Measurements from ENCODE around the gene FHL1. TPM values are rescaled to one million over a fixed set of nuclear protein-coding genes. Genes with fewer than 3 reads are reported as not detected.
"Not testable (repeated sequence)": the region's sequence is repeated elsewhere in the genome, so short reads cannot be mapped to it uniquely, and the experiment has no call there.

Gene FHL1
- total RNA-seq, 2 experiments from 2014 or later: 27.2 to 28.4 TPM

DNA sequence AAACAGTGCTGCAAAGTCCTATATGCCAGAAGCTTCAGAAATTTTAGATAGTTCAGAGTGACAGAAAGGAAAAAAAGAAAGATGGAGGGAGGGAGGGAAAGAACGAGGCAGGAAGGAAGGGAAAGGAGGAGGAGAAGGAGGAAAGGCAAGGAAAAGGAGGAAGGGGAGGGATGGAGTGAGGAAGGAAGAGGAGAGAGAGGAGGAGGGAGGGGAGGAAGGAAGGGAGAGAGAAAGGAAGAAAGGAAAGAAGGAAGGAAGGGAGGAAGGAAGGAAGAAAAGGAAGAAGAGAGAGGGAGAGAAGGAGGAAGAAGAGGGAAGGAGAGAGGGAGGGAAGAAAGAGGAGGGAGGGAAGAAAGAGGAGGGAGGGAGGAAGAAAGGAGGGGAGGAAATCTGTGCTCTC lies 42.4 kb upstream of the FHL1 start:
- Mint-ChIP-seq H3K36me3 (ENCODE audit: low read depth) (no peaks in the 10 kb centered on the region), H3K9me3 (no peaks in the 10 kb centered on the region), H3K27me3 (no peaks in the 10 kb centered on the region), H3K27ac (no peak overlapping the region), H3K4me3 (no peak overlapping the region), H3K4me1 (ENCODE audit: low read depth) (no peaks in the 10 kb centered on the region)
- intact Hi-C loops (cut with DNase I, micrococcal nuclease): loop anchor here in 1 of 2 experiments (10.0 kb wide), 1 partner anchor 70 kb away; no protein-coding TSS in a partner anchor
- ATAC-seq (ENCODE audit: poor library complexity) (no peak), DNase-seq (no peak)
- Histone ChIP-seq H3K4me1 (ENCODE audit: insufficient read depth, low read length) (no peaks in the 10 kb centered on the region), H3K4me3 (ENCODE audit: low read length) (no peak overlapping the region), H3K36me3 (ENCODE audit: insufficient read depth, low read length) (no peaks in the 10 kb centered on the region), H3K27ac (ENCODE audit: low read depth in 1 of 2, low read length in 2 of 2) (no peak overlapping the region), H3K9me3 (ENCODE audit: control insufficient read depth in 1 of 2, insufficient read depth in 1 of 2, low read length in 2 of 2) (no peaks in the 10 kb centered on the region), H3K27me3 (ENCODE audit: control insufficient read depth in 1 of 2, insufficient read depth in 2 of 2, low read length in 2 of 2) (no peaks in the 10 kb centered on the region)
- POLR2A ChIA-PET: no interaction called here
- CTCF ChIA-PET: interaction anchor here (1.3 kb wide), 1 partner anchor 10 kb away, joined by 5 read pairs; no protein-coding TSS in a partner anchor
- TF ChIP-seq, protein P1, sequence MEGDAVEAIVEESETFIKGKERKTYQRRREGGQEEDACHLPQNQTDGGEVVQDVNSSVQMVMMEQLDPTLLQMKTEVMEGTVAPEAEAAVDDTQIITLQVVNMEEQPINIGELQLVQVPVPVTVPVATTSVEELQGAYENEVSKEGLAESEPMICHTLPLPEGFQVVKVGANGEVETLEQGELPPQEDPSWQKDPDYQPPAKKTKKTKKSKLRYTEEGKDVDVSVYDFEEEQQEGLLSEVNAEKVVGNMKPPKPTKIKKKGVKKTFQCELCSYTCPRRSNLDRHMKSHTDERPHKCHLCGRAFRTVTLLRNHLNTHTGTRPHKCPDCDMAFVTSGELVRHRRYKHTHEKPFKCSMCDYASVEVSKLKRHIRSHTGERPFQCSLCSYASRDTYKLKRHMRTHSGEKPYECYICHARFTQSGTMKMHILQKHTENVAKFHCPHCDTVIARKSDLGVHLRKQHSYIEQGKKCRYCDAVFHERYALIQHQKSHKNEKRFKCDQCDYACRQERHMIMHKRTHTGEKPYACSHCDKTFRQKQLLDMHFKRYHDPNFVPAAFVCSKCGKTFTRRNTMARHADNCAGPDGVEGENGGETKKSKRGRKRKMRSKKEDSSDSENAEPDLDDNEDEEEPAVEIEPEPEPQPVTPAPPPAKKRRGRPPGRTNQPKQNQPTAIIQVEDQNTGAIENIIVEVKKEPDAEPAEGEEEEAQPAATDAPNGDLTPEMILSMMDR (IDR thresholded peaks at IDR 0.05): no peak

DNA sequence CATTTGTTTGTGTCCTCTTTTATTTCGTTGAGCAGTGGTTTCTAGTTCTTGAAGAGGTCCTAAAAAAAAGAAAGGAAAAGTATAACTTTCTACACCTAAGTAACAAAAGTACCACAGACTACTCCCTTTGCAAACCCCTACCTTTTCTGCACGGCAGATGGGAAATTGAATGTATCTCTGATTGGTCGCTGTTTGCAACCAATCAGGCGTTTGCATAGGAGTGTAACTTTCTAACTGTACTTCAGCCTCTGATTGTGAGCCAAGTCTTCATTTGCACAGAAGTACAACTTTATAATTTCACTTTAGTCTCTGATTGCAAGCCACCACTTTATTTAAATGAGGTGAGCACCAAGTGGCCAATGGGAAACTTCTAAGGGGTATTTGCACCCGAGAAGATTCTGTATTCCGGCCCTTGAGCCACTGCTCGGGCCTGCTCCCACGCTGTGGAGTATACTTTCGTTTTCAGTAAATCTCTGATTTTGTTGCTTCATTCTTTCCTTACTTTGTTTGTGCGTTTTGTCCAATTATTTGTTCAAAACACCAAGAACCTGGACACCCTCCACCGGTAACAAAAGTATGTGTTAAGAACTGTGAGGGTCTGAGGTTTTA lies 40.3 kb upstream of the FHL1 start:
- TF ChIP-seq, protein P1 (IDR thresholded peaks at IDR 0.05): no peak
- no peak overlapping the region for H3K4me3 ChIP-seq (ENCODE audit: low read length)
- H3K36me3 ChIP-seq (ENCODE audit: insufficient read depth, low read length): no peaks in the 10 kb centered on the region
- no peaks in the 10 kb centered on the region for H3K9me3 ChIP-seq (ENCODE audit: control insufficient read depth in 1 of 2, insufficient read depth in 1 of 2, low read length in 2 of 2)
- H3K4me3 Mint-ChIP-seq: no peak overlapping the region
- no peaks in the 10 kb centered on the region for H3K4me1 ChIP-seq (ENCODE audit: insufficient read depth, low read length)
- no peak overlapping the region for H3K27ac Mint-ChIP-seq
- H3K9me3 Mint-ChIP-seq: no peaks in the 10 kb centered on the region
- ChIA-PET POLR2A (no interaction called here), CTCF (no interaction called here)
- no peak for DNase-seq
- ATAC-seq (ENCODE audit: poor library complexity): no peak
- intact Hi-C loops (cut with DNase I, micrococcal nuclease): loop anchor here in 1 of 2 experiments (10.0 kb wide), 1 partner anchor 72 kb away; no protein-coding TSS in a partner anchor
- no peaks in the 10 kb centered on the region for H3K36me3 Mint-ChIP-seq (ENCODE audit: low read depth)
- no peaks in the 10 kb centered on the region for H3K4me1 Mint-ChIP-seq (ENCODE audit: low read depth)
- H3K27me3 Mint-ChIP-seq: no peaks in the 10 kb centered on the region
- no peak overlapping the region for H3K27ac ChIP-seq (ENCODE audit: low read depth in 1 of 2, low read length in 2 of 2)
- H3K27me3 ChIP-seq (ENCODE audit: control insufficient read depth in 1 of 2, insufficient read depth in 2 of 2, low read length in 2 of 2): no peaks in the 10 kb centered on the region

DNA sequence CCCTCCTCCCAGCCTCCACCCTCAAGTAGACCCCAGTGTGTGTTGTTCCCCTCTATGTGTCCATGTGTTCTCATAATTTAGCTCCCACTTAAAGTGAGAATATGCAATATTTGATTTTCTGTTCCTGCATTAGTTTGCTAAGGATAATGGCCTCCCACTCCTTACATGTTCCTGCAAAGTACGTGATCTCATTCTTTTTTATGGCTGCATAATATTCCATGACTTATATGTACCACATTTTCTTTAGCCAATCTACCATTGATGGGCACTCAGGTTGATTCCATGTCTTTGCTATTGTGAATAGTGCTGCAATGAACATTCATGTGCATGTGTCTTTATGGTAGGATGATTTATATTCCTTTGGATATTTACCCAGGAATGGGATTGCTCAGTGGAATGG lies 38.4 kb upstream of the FHL1 start:
- H3K4me3 Mint-ChIP-seq; H3K27me3 Mint-ChIP-seq; DNase-seq; H3K4me1 ChIP-seq (ENCODE audit: insufficient read depth, low read length); H3K36me3 Mint-ChIP-seq (ENCODE audit: low read depth); CTCF ChIA-PET; H3K27ac ChIP-seq (ENCODE audit: low read depth in 1 of 2, low read length in 2 of 2); H3K27ac Mint-ChIP-seq; ATAC-seq (ENCODE audit: poor library complexity); H3K36me3 ChIP-seq (ENCODE audit: insufficient read depth, low read length); H3K4me1 Mint-ChIP-seq (ENCODE audit: low read depth); POLR2A ChIA-PET; H3K9me3 Mint-ChIP-seq; H3K27me3 ChIP-seq (ENCODE audit: control insufficient read depth in 1 of 2, insufficient read depth in 2 of 2, low read length in 2 of 2); H3K4me3 ChIP-seq (ENCODE audit: low read length); H3K9me3 ChIP-seq (ENCODE audit: control insufficient read depth in 1 of 2, insufficient read depth in 1 of 2, low read length in 2 of 2): not testable (repeated sequence)
- intact Hi-C loops (cut with DNase I, micrococcal nuclease): loop anchor here in 1 of 2 experiments (10.0 kb wide), 1 partner anchor 74 kb away; no protein-coding TSS in a partner anchor

DNA sequence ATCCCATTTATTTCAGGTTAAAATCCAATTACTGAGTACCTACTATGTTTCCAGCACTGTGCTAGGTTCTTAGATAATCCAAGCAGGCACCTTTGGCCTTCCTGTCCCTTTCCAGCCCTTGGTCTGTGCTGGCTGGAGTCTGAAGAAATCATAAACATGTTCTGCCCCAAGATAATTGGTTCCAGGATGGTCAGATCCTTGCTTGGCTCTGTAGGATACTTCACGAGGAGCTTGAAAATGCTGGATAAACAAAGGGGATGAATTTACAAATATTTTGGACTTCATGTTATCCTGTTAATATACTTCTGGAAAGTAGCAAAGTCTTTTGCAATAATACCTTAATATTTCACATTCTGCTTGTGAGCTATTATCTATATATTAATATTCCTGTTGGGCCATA lies 35.0 kb upstream of the FHL1 start:
- H3K4me1 ChIP-seq (ENCODE audit: insufficient read depth, low read length): no peaks in the 10 kb centered on the region
- H3K36me3 Mint-ChIP-seq (ENCODE audit: low read depth): no peaks in the 10 kb centered on the region
- no peaks in the 10 kb centered on the region for H3K36me3 ChIP-seq (ENCODE audit: insufficient read depth, low read length)
- ChIA-PET CTCF (no interaction called here), POLR2A (no interaction called here)
- H3K27me3 ChIP-seq (ENCODE audit: control insufficient read depth in 1 of 2, insufficient read depth in 2 of 2, low read length in 2 of 2): no peaks in the 10 kb centered on the region
- H3K4me3 Mint-ChIP-seq: no peak overlapping the region
- no peak overlapping the region for H3K4me3 ChIP-seq (ENCODE audit: low read length)
- TF ChIP-seq, protein P1 (IDR thresholded peaks at IDR 0.05): no peak
- H3K4me1 Mint-ChIP-seq (ENCODE audit: low read depth): no peaks in the 10 kb centered on the region
- H3K9me3 ChIP-seq (ENCODE audit: control insufficient read depth in 1 of 2, insufficient read depth in 1 of 2, low read length in 2 of 2): no peaks in the 10 kb centered on the region
- H3K27ac Mint-ChIP-seq: no peak overlapping the region
- intact Hi-C loops (cut with DNase I, micrococcal nuclease): no loop called here
- no peak for ATAC-seq (ENCODE audit: poor library complexity)
- H3K27me3 Mint-ChIP-seq: no peaks in the 10 kb centered on the region
- no peak overlapping the region for H3K27ac ChIP-seq (ENCODE audit: low read depth in 1 of 2, low read length in 2 of 2)
- no peak for DNase-seq
- H3K9me3 Mint-ChIP-seq: no peaks in the 10 kb centered on the region
